Urothelium cell line (cell line): ENCODE results near the gene ZNF318.
A peak's percentile ranks its signal among the peaks of the same experiment; 100 is the strongest.
"Not testable (repeated sequence)": the region's sequence is repeated elsewhere in the genome, so short reads cannot be mapped to it uniquely, and the experiment has no call there.

Source experiments
- DNase-seq: peaks from one replicate; pipeline ENCODE4 v3.0.0; 2011; ENCODE audit warnings: low spot score, mixed read lengths
- FAIRE-seq: peaks from 2 replicates; lab custom pipeline; 2011; peaks lifted over from hg19 to GRCh38; lab: Jason Lieb, UNC

Gene ZNF318

DNA sequence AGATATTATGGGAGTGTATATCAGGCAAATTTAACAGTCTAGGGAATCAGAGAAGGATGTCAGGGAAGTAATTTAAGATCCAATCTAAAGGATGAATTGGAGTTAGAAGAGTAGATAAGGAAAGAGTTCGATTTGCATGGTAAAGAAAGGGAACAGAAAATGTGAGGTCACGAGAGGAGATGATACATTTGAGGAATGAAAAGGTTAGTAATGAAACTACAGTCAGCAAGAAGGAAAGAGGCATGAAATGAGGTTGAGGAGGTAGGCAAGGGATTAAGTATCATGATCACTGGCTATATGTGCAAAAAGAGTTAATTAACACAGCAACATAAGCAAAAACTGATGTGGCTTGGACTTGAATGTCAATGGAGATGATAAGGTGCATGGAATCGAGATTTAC lies 22.4 kb downstream of the ZNF318 start:
- DNase-seq (no peak), FAIRE-seq (no peak)

DNA sequence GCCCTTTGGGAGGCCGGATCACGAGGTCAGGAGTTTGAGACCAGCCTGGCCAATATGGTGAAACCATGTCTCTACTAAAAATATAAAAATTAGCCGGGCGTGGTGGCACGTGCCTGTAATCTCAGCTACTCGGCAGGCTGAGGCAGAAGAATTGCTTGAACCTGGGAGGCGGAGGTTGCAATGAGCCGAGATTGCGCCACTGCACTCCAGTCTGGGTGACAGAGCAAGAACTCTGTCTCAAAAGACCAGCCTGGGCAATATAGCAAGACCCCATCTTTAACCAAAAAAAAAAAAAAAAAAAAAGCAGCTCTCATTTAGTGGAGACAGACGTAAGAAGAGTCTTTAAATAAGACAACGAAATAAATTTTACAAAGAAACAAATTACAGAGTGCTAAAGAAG lies 23.2 kb downstream of the ZNF318 start:
- DNase-seq, FAIRE-seq: not testable (repeated sequence)

DNA sequence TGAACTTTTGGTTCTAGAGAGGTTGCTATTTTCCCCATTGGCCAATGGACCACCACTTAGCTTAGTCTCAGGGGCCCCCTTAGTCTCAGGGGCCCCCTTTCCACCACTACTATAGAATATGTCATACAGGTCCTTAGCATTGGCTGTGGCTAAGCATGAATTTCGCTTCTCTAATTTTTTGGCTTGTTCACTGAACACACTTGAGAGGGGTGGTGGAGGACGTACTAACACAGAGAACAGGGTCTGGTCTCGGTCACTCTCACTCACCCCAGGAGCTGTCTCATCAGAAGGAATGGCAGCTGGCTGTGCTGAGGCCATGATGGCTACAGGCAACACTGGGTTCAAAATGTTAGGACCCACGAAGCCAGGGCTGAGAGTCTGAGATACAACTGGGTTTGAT lies 30.3 kb downstream of the ZNF318 start:
- DNase-seq = no peak
- no peak for FAIRE-seq

DNA sequence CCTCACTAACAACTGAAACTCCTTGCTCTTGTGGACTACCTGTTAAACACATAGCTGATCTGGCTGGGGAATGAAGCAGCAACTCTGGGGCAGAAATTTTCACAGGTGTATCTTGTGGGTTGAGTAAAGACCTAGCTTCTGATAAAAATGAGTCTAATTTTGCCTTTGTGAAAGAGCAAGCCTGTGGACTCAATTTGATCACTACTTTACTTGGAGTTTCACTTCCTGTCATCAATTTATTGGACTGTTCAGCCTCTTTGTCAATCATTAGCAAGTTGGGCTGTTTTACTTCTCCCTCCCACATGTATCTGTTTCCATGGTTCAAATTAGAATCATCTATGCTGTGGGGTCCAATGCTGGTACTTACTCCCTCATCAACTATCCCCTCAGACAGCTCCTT lies 31.2 kb downstream of the ZNF318 start:
- no peak for FAIRE-seq
- no peak for DNase-seq

GRCh38 chr6:43336382-43336781 lies 33.1 kb downstream of the ZNF318 start:
- no peak for DNase-seq
- no peak for FAIRE-seq

DNA sequence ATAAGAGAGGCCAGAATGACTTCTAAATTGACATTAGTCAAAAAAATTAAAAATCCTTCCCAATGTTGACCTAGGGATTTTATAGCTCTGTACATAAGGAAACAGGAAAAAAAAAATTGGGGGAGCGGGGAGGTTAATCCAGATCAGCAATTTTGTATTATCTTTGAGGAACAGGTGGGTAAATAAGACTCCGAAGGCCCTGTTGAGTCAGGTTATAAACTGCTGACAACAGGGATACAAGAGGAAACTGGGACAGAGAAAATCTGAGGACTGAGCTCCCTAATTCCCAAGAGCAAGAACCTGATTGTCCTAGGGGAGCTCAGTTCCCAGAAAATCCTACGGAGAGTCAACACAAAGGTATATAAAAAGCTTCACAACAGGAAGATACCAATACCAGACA lies 34.0 kb downstream of the ZNF318 start:
- FAIRE-seq (no peak), DNase-seq (no peak)

DNA sequence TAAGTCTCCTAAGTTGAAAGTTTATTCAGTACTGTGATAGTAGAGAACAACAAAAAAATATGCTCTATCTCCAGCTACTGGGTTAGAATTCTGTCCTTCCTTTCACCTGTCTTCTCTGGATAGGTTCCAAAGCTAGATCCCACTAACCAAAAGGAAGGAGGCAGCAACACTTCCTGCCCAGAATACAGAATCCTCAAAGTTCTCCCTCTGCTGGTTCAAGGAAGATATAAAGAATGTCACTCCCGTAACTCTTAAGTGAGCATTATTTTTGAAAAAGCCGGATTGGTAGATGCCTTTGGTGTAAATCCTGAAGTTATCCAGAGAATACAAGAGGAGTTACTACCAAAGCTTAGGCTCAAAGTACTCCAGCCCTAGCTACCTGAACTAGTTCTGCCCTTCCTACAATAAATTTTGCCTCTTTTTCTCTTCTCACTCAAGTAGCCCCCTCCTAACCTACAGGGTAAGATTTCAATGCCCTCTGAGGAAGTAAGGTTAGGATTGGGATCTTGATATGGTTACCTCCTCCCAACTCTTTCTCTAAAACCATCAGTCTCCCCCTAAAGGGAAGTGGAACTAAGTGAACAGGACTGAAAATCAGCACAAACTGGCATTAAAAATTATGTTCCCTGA lies 34.9 kb downstream of the ZNF318 start:
- FAIRE-seq = no peak
- peak; percentile 63 for DNase-seq

- DNase-seq (no peak), FAIRE-seq (no peak)
These were observed 37.6 kb downstream of the ZNF318 start for GRCh38 chr6:43331891-43332290.

GRCh38 chr6:43331470-43331869 lies 38.0 kb downstream of the ZNF318 start:
- no peak for DNase-seq
- no peak for FAIRE-seq

DNA sequence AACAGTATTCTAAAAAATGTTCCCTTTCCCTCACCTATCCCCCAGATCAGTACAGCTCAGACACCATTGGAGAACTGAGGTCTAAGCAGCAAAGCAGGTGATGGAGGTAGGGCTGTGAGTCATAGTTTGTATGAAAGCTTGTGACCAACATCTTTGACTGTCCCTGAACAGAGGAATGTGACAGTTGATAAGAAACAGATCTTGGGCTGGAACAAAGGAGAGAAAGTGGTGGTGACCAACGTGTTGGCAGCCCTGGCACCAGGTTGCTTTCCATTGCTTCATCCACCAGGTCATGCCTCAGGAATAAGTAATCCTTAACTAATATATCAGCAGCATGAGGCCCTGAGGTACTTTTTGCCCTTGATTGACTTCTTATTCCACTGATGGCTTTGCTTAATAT lies 40.9 kb downstream of the ZNF318 start:
- no peak for DNase-seq
- no peak for FAIRE-seq

- no peak for FAIRE-seq
These were observed 43.6 kb downstream of the ZNF318 start for GRCh38 chr6:43325876-43326275.

DNA sequence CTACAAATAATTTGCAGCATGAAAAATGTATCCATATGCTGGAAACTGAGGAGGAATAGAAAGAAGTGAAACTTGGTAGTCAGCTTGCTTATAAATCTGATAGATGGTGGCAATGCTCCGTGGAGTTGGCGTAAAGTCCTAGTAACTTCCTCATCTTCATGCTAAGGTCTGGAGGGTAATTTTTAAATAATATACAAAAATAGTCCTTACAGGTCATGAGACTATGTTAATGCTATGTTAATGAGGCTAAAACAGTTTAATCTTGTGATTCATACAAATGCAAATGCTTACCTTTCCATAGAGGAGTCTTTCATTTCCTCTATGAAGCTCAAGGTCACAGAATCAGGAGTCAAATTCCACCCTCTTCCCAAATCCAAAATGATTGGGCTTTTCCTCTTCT lies 51.4 kb downstream of the ZNF318 start:
- no peak for FAIRE-seq

More at GRCh38 chr6:43325876-43326275, 43.6 kb downstream of the ZNF318 start:
- no peak for DNase-seq

DNA sequence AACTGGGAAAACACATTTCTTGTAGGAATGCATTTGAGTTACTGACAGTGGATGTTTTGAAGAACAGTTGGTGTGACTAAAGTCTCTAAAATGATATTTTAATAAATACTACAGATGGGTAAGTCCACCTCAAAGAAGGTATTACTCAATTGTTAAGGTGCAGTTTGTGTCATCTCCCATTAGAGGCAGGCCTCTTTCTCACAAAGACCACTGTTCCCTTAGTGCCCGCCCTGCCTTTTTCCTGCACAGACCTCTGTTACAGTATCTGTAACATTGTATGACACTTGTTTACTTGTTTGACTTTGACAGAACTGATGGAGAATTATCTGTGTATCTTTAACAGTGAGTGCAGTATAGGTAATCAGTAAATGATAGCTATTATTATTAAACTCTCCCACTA lies 55.6 kb downstream of the ZNF318 start:
- no peak for FAIRE-seq
- no peak for DNase-seq

More for the DNA sequence above, 51.4 kb downstream of the ZNF318 start:
- DNase-seq = no peak

DNA sequence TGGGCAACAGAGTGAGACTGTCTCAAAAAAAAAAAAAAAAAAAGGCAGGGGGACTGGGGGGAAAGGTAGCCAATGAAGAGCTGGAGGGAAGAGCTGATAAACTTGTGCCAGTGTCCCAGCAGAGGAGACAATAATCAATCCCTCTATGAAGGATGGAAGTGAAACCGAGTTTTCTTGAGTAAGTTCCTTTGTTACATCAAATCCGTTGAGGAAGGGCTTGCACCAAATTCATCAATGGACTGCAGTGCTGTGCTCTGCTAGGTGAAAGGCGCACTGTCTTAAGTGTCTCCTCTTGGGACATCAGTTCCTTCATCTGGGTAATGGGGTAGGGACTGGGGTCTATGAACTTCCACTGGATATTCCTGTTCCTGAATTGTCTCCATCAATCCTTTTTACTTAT lies 57.8 kb downstream of the ZNF318 start:
- FAIRE-seq (no peak), DNase-seq (no peak)

DNA sequence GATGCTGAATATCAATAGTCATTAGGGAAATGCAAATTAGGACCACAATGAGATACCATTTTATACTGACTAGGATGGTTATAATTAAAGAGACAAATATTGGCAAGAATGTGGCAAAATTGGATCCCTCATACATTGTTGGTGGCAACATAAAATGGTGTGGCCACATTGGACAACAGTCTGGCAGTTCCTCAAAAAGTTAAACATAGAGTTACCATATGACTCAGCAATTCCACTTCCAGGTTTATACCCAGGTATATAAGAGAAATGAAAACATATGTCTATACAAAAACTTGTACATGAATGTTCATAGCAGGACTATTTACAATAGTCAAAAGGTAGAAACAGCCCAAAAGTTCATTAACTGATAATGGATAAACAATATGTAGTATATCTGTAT lies 58.8 kb downstream of the ZNF318 start:
- DNase-seq (no peak), FAIRE-seq (no peak)

DNA sequence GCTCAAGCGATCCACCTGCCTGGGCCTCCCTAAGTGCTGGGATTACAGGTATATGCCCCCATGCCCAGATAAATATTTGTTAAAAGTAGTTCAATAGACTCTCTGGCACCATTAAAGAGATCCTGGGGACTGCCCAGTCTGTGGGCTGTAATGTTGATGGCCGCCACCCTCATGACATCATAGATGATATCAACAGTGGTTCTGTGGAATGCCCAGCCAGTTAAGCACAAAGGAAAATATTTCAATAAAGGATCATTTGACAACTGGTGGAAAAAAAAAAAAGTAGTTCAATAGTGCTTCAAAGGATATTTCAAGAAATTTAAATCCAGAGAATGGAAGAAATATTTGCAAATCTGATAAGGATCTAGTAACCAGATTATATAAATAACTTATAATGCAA lies 59.3 kb downstream of the ZNF318 start:
- DNase-seq (no peak), FAIRE-seq (no peak)

GRCh38 chr6:43308990-43309477 lies 60.4 kb downstream of the ZNF318 start:
- FAIRE-seq (no peak), DNase-seq (no peak)

- DNase-seq = no peak
- FAIRE-seq = no peak
These were observed 61.1 kb downstream of the ZNF318 start, which contains the start of gene CRIP3 for GRCh38 chr6:43308101-43308989. Gene CRIP3 (minus strand): TSS chr6:43308826. CDS start chr6:43308792, 34 bp downstream.

DNA sequence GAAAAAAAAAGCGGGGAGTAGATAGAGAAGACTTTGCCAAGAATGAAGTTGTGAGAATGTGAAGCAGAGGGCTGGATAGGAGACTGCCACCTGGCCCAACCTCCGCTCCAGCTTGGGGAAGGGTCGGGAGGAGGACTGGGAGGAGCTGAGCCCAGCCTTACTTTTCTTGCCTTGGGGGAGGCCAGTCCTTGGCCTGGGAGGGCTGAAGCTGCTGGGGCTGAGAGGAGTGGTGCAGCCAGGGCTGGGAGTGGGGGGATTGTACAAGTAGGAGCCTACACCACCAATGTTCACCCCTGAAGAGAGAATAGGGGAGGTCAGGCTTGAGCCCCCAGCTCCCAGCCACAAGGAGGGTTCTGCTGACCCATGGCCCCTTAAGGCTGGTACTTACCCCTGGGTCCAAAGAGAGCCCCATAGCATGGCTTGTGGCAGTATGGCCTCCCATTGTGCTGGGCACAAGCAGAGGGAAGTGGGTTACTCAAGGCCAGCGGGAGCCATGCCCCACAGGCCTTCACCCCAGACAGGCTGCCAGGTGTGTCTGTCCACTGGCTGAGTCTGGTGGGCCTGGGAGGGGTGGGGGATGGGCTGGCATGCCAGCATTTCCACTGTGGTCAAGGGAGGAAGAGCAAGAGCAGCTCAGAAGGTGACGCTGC lies 61.9 kb downstream of the ZNF318 start:
- DNase-seq (no peak), FAIRE-seq (no peak)

DNA sequence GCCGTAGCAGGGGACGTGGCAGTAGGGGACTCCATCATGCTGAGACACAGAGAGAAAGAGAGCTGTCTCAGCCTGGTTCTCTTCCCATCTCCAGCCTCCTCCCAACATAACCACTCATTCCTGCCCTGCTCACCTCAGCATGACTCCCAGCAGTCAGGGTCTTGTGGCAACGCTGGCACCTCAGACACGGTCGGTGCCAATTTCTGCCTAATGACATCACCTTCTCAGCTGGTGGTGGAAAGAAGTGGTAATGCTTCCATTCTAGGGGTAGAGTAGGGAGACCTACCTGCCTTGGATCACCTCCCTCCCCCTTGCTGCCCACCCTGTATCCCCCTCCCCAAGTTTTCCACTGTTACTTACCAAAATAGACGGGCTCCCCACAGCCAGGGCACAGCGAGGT lies 63.4 kb downstream of the ZNF318 start:
- no peak for DNase-seq
- FAIRE-seq = no peak

- no peak for FAIRE-seq
These were observed 64.6 kb downstream of the ZNF318 start for GRCh38 chr6:43304882-43305281.

DNA sequence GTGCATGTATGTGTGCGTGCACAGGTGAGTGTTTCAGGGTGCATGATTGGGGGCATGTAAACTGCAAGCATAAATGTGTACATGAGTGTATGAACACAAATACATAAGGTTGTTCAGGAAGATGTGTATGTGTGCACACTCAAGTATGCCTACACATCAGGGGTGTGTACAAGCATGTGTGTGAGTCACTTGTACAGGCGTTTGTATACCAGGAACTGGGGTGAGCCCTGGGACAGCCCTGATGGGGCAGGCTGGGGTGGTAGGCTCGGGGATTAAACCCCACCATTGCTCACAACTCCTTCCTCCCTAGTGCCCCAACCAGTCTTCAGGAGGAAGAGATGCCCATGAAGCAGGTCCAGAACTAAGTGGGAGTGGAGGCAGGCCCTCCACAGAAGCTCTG lies 65.1 kb downstream of the ZNF318 start:
- FAIRE-seq = peak; percentile 37
- DNase-seq = no peak

More at GRCh38 chr6:43304882-43305281, 64.6 kb downstream of the ZNF318 start:
- DNase-seq = no peak
